Ishikawa (cell line): ENCODE results near the gene TIE1.

Experiments
- CEBPB ChIP-seq: IDR thresholded peaks from 2 replicates; pipeline ENCODE4 v1.6.1; 2012
- CREB1 ChIP-seq: IDR thresholded peaks from 2 replicates; pipeline ENCODE4 v1.6.1; 2012; ENCODE audit warnings: low read depth
- EP300 ChIP-seq: IDR thresholded peaks from 2 replicates; pipeline ENCODE4 v1.6.1; 2012; ENCODE audit warnings: borderline replicate concordance
- FOXM1 ChIP-seq: IDR thresholded peaks from 2 replicates; pipeline ENCODE4 v1.6.1; 2012; ENCODE audit warnings: low read depth, borderline replicate concordance
- MAX ChIP-seq: IDR thresholded peaks from 2 replicates; pipeline ENCODE4 v1.6.1; 2012
- NFIC ChIP-seq: IDR thresholded peaks from 2 replicates; pipeline ENCODE4 v1.6.1; 2012
- TAF1 ChIP-seq: IDR thresholded peaks from 2 replicates; pipeline ENCODE4 v1.6.1; 2012; ENCODE audit warnings: low read depth, mild to moderate bottlenecking
- YY1 ChIP-seq: IDR thresholded peaks from 2 replicates; pipeline ENCODE4 v1.6.1; 2012; ENCODE audit warnings: low read depth

GRCh38 chr1:43345120-43345519, 44.3 kb downstream of the TIE1 start:
- TF ChIP-seq YY1 (no peak), FOXM1 (no peak), NFIC (no peak), CEBPB (no peak), TAF1 (no peak), MAX (no peak), EP300 (no peak), CREB1 (no peak)
